IPS-NIHi7 (cell line): ENCODE data around the gene PPP1R8.
A peak's percentile ranks its signal among the peaks of the same experiment; 100 is the strongest.
"Not testable (repeated sequence)": the region's sequence is repeated elsewhere in the genome, so short reads cannot be mapped to it uniquely, and the experiment has no call there.

ENCODE experiments used
- DNase-seq: peaks from one replicate; pipeline ENCODE4 v3.0.0; 2012; ENCODE audit warnings: mixed read lengths; ENCODE audit errors: extremely low spot score

Gene PPP1R8

GRCh38 chr1:27832762-27833161, 2.2 kb downstream of the PPP1R8 start:
- DNase-seq = no peak

GRCh38 chr1:27833470-27833869, 2.9 kb downstream of the PPP1R8 start:
- no peak for DNase-seq

GRCh38 chr1:27835046-27835445, 4.5 kb downstream of the PPP1R8 start:
- DNase-seq = no peak

GRCh38 chr1:27835501-27835900, 4.9 kb downstream of the PPP1R8 start:
- DNase-seq = no peak

- no peak for DNase-seq
These were observed 19.4 kb downstream of the PPP1R8 start for GRCh38 chr1:27849951-27850350.

GRCh38 chr1:27855085-27855484, 24.5 kb downstream of the PPP1R8 start:
- DNase-seq = no peak

- DNase-seq = no peak
These were observed 26.2 kb downstream of the PPP1R8 start for GRCh38 chr1:27856561-27857343.

- not testable (repeated sequence) for DNase-seq
These were observed 27.0 kb downstream of the PPP1R8 start for GRCh38 chr1:27857552-27857951.

GRCh38 chr1:27858072-27858948, 27.7 kb downstream of the PPP1R8 start:
- DNase-seq = peak; percentile 83

- DNase-seq = no peak
These were observed 28.5 kb downstream of the PPP1R8 start for GRCh38 chr1:27858949-27859576.

- DNase-seq = no peak
These were observed 30.9 kb downstream of the PPP1R8 start for GRCh38 chr1:27861436-27861835.

- DNase-seq = no peak
These were observed 31.4 kb downstream of the PPP1R8 start for GRCh38 chr1:27862004-27862403.

GRCh38 chr1:27862671-27863537, 32.3 kb downstream of the PPP1R8 start:
- no peak for DNase-seq

GRCh38 chr1:27863538-27863915, 32.9 kb downstream of the PPP1R8 start:
- no peak for DNase-seq

GRCh38 chr1:27864264-27864895, 33.8 kb downstream of the PPP1R8 start:
- no peak for DNase-seq

GRCh38 chr1:27865821-27866220, 35.2 kb downstream of the PPP1R8 start:
- DNase-seq = no peak

GRCh38 chr1:27868556-27868931, 38.0 kb downstream of the PPP1R8 start:
- no peak for DNase-seq

- DNase-seq = no peak
These were observed 38.5 kb downstream of the PPP1R8 start for GRCh38 chr1:27868932-27869718.

GRCh38 chr1:27869719-27870085, 39.1 kb downstream of the PPP1R8 start:
- no peak for DNase-seq

- DNase-seq = not testable (repeated sequence)
These were observed 40.5 kb downstream of the PPP1R8 start for GRCh38 chr1:27871076-27871475.
